ENCODE results near the gene PLXNA2. TPM values are rescaled to one million over a fixed set of nuclear protein-coding genes. Genes with fewer than 3 reads are reported as not detected.

PLXNA2 gene
- total and polyA plus RNA-seq, 2 donors (not counting 3 experiments of a cell fraction or from before 2014, with no cell fraction given), result 42.6 to 229 TPM

- intact Hi-C loops (cut with micrococcal nuclease) (loop anchor here (1.0 to 2.0 kb wide), 4 partner anchors 17 to 87 kb away; partner anchors contain the start of gene PLXNA2), dilution Hi-C loops (cut with MboI; ENCODE audit: extremely low pct_ligation_motif_present, low sequenced_read_pairs) (no loop called here)
- peak; percentile 24 for TF ChIP-seq POLR2A (IDR thresholded peaks at IDR 0.05; ENCODE audit: low read depth, low read length)
- TF ChIP-seq EZH2 (IDR thresholded peaks at IDR 0.05; ENCODE audit: borderline replicate concordance, low read depth, low read length, severe bottlenecking), result no peak
- TF ChIP-seq CTCF (IDR thresholded peaks at IDR 0.05; ENCODE audit: extremely low read depth in 1 of 2, insufficient read depth in 1 of 2, low read depth in 1 of 2, low read length in 2 of 2), result no peak
- FAIRE-seq (no peak), DNase-seq (ENCODE audit: low read depth, low spot score) (no peak)
- Histone ChIP-seq H3K27me3 (ENCODE audit: control insufficient read depth in 2 of 2, insufficient read depth in 2 of 2, low read length in 2 of 2) (no peaks in the 10 kb centered on the region), H3K27ac (ENCODE audit: insufficient read depth, low read depth, low read length) (peak overlapping the region; percentile 27), H3K9ac (replicated peaks; ENCODE audit: extremely low read depth, insufficient read depth, low read length) (no peak overlapping the region), H3K4me2 (ENCODE audit: insufficient read depth, low read length) (no peak overlapping the region), H4K20me1 (replicated peaks; ENCODE audit: control insufficient read depth, extremely low read depth, insufficient read depth, low read length) (no peaks in the 10 kb centered on the region), H2AFZ (ENCODE audit: low read depth, low read length) (no peak overlapping the region), H3K36me3 (ENCODE audit: control insufficient read depth in 2 of 2, extremely low read depth in 1 of 2, insufficient read depth in 2 of 2, low read length in 2 of 2) (peaks cover 0 to 4% of the 10 kb centered on the region in 2 experiments), H3K4me1 (ENCODE audit: control insufficient read depth, extremely low read depth, insufficient read depth, low read length) (peaks cover 55% of the 10 kb centered on the region), H3K9me3 (replicated peaks; ENCODE audit: control insufficient read depth, insufficient read depth, low read length) (no peaks in the 10 kb centered on the region), H3K9me1 (replicated peaks; ENCODE audit: control insufficient read depth, extremely low read depth, insufficient read depth, low read length) (no peaks in the 10 kb centered on the region), H3K4me3 (replicated peaks in 1 of 3; ENCODE audit: insufficient read depth in 1 of 3, low read depth in 1 of 3, low read length in 3 of 3) (no peak overlapping the region), H3K79me2 (ENCODE audit: control insufficient read depth, insufficient read depth, low read length) (peaks cover 100% of the 10 kb centered on the region)
- CTCF ChIA-PET, result interaction anchor here (1.1 to 6.6 kb wide), 4 partner anchors 21 to 81 kb away, joined by 3 to 52 read pairs (median 6); no protein-coding TSS in a partner anchor
- BruUV-seq (replicated peaks), result no TSS peak
- POLR2A ChIA-PET, result no interaction called here
Measured at GRCh38 chr1:208157769-208158168, 86.4 kb downstream of the PLXNA2 start.

DNA sequence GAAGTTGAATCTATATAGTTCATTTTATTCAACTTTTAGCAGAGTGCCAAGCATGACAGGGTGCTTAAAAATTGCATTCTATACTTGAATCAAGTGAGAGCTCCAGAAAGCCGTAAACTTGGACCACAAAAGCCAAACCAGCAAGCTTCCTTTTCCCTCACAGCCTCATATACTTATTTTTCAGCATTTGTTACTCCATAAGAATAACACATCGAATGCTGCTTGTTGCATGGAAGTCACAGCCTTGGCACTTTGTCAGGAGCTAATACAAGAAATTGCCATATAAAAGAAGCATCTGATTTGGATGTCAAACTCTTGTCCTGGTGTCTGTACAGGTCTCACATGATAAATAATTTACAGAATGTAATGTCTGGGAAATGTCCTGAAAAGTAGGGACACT, 87.4 kb downstream of the PLXNA2 start:
- H4K20me1 ChIP-seq (replicated peaks; ENCODE audit: control insufficient read depth, extremely low read depth, insufficient read depth, low read length), result no peaks in the 10 kb centered on the region
- H3K9me3 ChIP-seq (replicated peaks; ENCODE audit: control insufficient read depth, insufficient read depth, low read length), result no peaks in the 10 kb centered on the region
- no peaks in the 10 kb centered on the region for H3K36me3 ChIP-seq (ENCODE audit: control insufficient read depth in 2 of 2, extremely low read depth in 1 of 2, insufficient read depth in 2 of 2, low read length in 2 of 2)
- FAIRE-seq, result no peak
- ChIA-PET CTCF (interaction anchor here (0.7 to 6.6 kb wide), 2 partner anchors 24 to 82 kb away, joined by 3 to 52 read pairs; no protein-coding TSS in a partner anchor), POLR2A (no interaction called here)
- peaks cover 52% of the 10 kb centered on the region for H3K4me1 ChIP-seq (ENCODE audit: control insufficient read depth, extremely low read depth, insufficient read depth, low read length)
- H3K27me3 ChIP-seq (ENCODE audit: control insufficient read depth in 2 of 2, insufficient read depth in 2 of 2, low read length in 2 of 2), result no peaks in the 10 kb centered on the region
- H3K4me2 ChIP-seq (ENCODE audit: insufficient read depth, low read length), result no peak overlapping the region
- H3K4me3 ChIP-seq (replicated peaks in 1 of 3; ENCODE audit: insufficient read depth in 1 of 3, low read depth in 1 of 3, low read length in 3 of 3), result no peak overlapping the region
- no TSS peak for BruUV-seq (replicated peaks)
- H3K27ac ChIP-seq (ENCODE audit: insufficient read depth, low read depth, low read length), result no peak overlapping the region
- intact Hi-C loops (cut with micrococcal nuclease), result no loop called here
- H3K9ac ChIP-seq (replicated peaks; ENCODE audit: extremely low read depth, insufficient read depth, low read length), result no peak overlapping the region
- peaks cover 100% of the 10 kb centered on the region for H3K79me2 ChIP-seq (ENCODE audit: control insufficient read depth, insufficient read depth, low read length)
- no peak for TF ChIP-seq POLR2A (IDR thresholded peaks at IDR 0.05; ENCODE audit: low read depth, low read length)
- no peak for TF ChIP-seq JUN (IDR thresholded peaks at IDR 0.05; ENCODE audit: borderline replicate concordance, insufficient read depth, insufficient read length, low read depth)
- TF ChIP-seq POLR2AphosphoS5 (IDR thresholded peaks at IDR 0.05; ENCODE audit: insufficient read depth, low read depth, low read length), result no peak
- TF ChIP-seq MYC (IDR thresholded peaks at IDR 0.05; ENCODE audit: low read depth, low read length), result no peak
- TF ChIP-seq GATA2 (IDR thresholded peaks at IDR 0.05; ENCODE audit: insufficient read depth, insufficient read length, low read depth, low read length), result no peak
- TF ChIP-seq EZH2 (IDR thresholded peaks at IDR 0.05; ENCODE audit: borderline replicate concordance, low read depth, low read length, severe bottlenecking), result no peak
- TF ChIP-seq MAX (IDR thresholded peaks at IDR 0.05; ENCODE audit: insufficient read depth, insufficient read length), result no peak
- TF ChIP-seq CTCF (IDR thresholded peaks at IDR 0.05; ENCODE audit: extremely low read depth in 1 of 2, insufficient read depth in 1 of 2, low read depth in 1 of 2, low read length in 2 of 2), result no peak
- no peak for TF ChIP-seq FOS (IDR thresholded peaks at IDR 0.05; ENCODE audit: borderline replicate concordance, insufficient read depth, low read length)
- dilution Hi-C loops (cut with MboI; ENCODE audit: extremely low pct_ligation_motif_present, low sequenced_read_pairs), result no loop called here
- no peak overlapping the region for H2AFZ ChIP-seq (ENCODE audit: low read depth, low read length)
- no peaks in the 10 kb centered on the region for H3K9me1 ChIP-seq (replicated peaks; ENCODE audit: control insufficient read depth, extremely low read depth, insufficient read depth, low read length)
- DNase-seq (ENCODE audit: low read depth, low spot score), result no peak
